ENCODE data around the gene MTMR10.

The MTMR10 gene

GRCh38 chr15:30956216-30957124 lies 35.0 kb downstream of the MTMR10 start:
- no peak for DNase-seq

GRCh38 chr15:30954674-30955073 lies 36.8 kb downstream of the MTMR10 start:
- no peak for DNase-seq

- no peak for DNase-seq
Observed at GRCh38 chr15:30953731-30954378, 37.6 kb downstream of the MTMR10 start.

- DNase-seq, result no peak
Observed at GRCh38 chr15:30953183-30953582, 38.2 kb downstream of the MTMR10 start.

- DNase-seq, result no peak
Observed at GRCh38 chr15:30943654-30944335, 47.6 kb downstream of the MTMR10 start.

GRCh38 chr15:30941520-30941919 lies 49.9 kb downstream of the MTMR10 start:
- DNase-seq, result no peak

GRCh38 chr15:30940359-30940758 lies 51.1 kb downstream of the MTMR10 start:
- DNase-seq, result no peak

- no peak for DNase-seq
Observed at GRCh38 chr15:30939161-30939560, 52.3 kb downstream of the MTMR10 start.

- DNase-seq, result no peak
Observed at GRCh38 chr15:30933293-30933692, 58.1 kb downstream of the MTMR10 start.

GRCh38 chr15:30930422-30930821 lies 61.0 kb downstream of the MTMR10 start:
- DNase-seq, result no peak

GRCh38 chr15:30929982-30930381 lies 61.4 kb downstream of the MTMR10 start:
- no peak for DNase-seq

GRCh38 chr15:30929064-30929669 lies 62.3 kb downstream of the MTMR10 start:
- no peak for DNase-seq

- DNase-seq, result no peak
Observed at GRCh38 chr15:30928076-30928475, 63.4 kb downstream of the MTMR10 start.

GRCh38 chr15:30927148-30927761 lies 64.2 kb downstream of the MTMR10 start:
- DNase-seq, result no peak

GRCh38 chr15:30926161-30926560 lies 65.3 kb downstream of the MTMR10 start:
- no peak for DNase-seq

- no peak for DNase-seq
Observed at GRCh38 chr15:30925686-30926085, 65.7 kb downstream of the MTMR10 start.

- no peak for DNase-seq
Observed at GRCh38 chr15:30924353-30924752, 67.1 kb downstream of the MTMR10 start.

- DNase-seq, result no peak
Observed at GRCh38 chr15:30923429-30923828, 68.0 kb downstream of the MTMR10 start.

GRCh38 chr15:30922480-30923311 lies 68.7 kb downstream of the MTMR10 start:
- DNase-seq, result no peak

- DNase-seq, result no peak
Observed at GRCh38 chr15:30921781-30922479, 69.5 kb downstream of the MTMR10 start.

- no peak for DNase-seq
Observed at GRCh38 chr15:30921106-30921505, 70.3 kb downstream of the MTMR10 start.

Data from activated T-cell treated with anti-CD3 and anti-CD28 coated beads, Interleukin-2, amount 50 U/mL, for 1 hour (primary cell).